Neutrophil (primary cell): ENCODE data around the gene VPS26A.

Source experiments
- H3K27ac ChIP-seq: fragments of 200-600 bp; sonication (generic); 2 replicates; pipeline ENCODE4 v1.5.1; 2016; ENCODE audit warnings: mild to moderate bottlenecking, moderate library complexity
- H3K27me3 ChIP-seq: fragments of 200-600 bp; sonication (generic); 2 replicates; pipeline ENCODE4 v1.6.0; 2016; ENCODE audit warnings: mild to moderate bottlenecking
- H3K36me3 ChIP-seq: fragments of 200-600 bp; sonication (generic); 2 replicates; pipeline ENCODE4 v1.5.1; 2017
- H3K4me1 ChIP-seq, 2 experiments: fragments of 200-600 bp in 1 of 2; sonication (generic) in 1 of 2; 1 replicate in 1 of 2; 2 replicates in 1 of 2; pipeline versions ENCODE4 v1.5.1 to v1.6.1; 2013 to 2016; ENCODE audit warnings: low read depth in 1 of 2, low read length in 1 of 2, mild to moderate bottlenecking in 1 of 2, moderate library complexity in 1 of 2; ENCODE audit not compliant: control insufficient read depth in 1 of 2, insufficient read depth in 1 of 2
- H3K4me3 ChIP-seq, 2 experiments: fragments of 200-600 bp in 1 of 2; sonication (generic) in 1 of 2; 1 replicate in 1 of 2; 2 replicates in 1 of 2; pipeline ENCODE4 v1.5.1; 2013 to 2016; ENCODE audit warnings: low read depth in 1 of 2, low read length in 1 of 2, mild to moderate bottlenecking in 1 of 2, moderate library complexity in 1 of 2
- H3K9me3 ChIP-seq: fragments of 200-600 bp; sonication (generic); 2 replicates; pipeline ENCODE4 v1.5.1; 2016
- CTCF ChIP-seq: fragments of 200-600 bp; sonication (generic); IDR thresholded peaks from 2 replicates; pipeline ENCODE4 v1.5.1; 2016; ENCODE audit warnings: antibody characterized with exemption

Gene VPS26A

GRCh38 chr10:69179743-69180524 lies 56.0 kb downstream of the VPS26A start, which contains the start of gene SUPV3L1:
Gene SUPV3L1 (plus strand): TSS chr10:69180234. CDS start chr10:69180292, 58 bp downstream.
- no peaks in the 10 kb centered on the region for H3K27me3 ChIP-seq
- H3K36me3 ChIP-seq, result no peaks in the 10 kb centered on the region
- H3K27ac ChIP-seq, result peak within 1 kb of the TSS; percentile 91
- no peak for TF ChIP-seq CTCF
- peaks cover 19 to 22% of the 10 kb centered on the region in 2 experiments for H3K4me1 ChIP-seq
- no peaks in the 10 kb centered on the region for H3K9me3 ChIP-seq
- H3K4me3 ChIP-seq, result peak within 1 kb of the TSS; percentile 84 to 91

GRCh38 chr10:69180525-69181204 lies 56.7 kb downstream of the VPS26A start:
- TF ChIP-seq CTCF, result no peak

GRCh38 chr10:69181433-69181832 lies 57.5 kb downstream of the VPS26A start:
- H3K36me3 ChIP-seq, result no peaks in the 10 kb centered on the region
- H3K4me1 ChIP-seq, result peaks cover 19 to 22% of the 10 kb centered on the region in 2 experiments
- H3K9me3 ChIP-seq, result no peaks in the 10 kb centered on the region
- TF ChIP-seq CTCF, result no peak
- H3K4me3 ChIP-seq, result no peak overlapping the region
- H3K27ac ChIP-seq, result no peak overlapping the region
- H3K27me3 ChIP-seq, result no peaks in the 10 kb centered on the region

More at GRCh38 chr10:69180525-69181204, 56.7 kb downstream of the VPS26A start:
- Histone ChIP-seq H3K36me3 (no peaks in the 10 kb centered on the region), H3K27me3 (no peaks in the 10 kb centered on the region), H3K27ac (peak overlapping the region; percentile 91), H3K4me1 (peaks cover 19 to 22% of the 10 kb centered on the region in 2 experiments), H3K9me3 (no peaks in the 10 kb centered on the region), H3K4me3 (peak overlapping the region; percentile 84 to 91)

GRCh38 chr10:69182005-69182404 lies 58.0 kb downstream of the VPS26A start:
- Histone ChIP-seq H3K36me3 (no peaks in the 10 kb centered on the region), H3K9me3 (no peaks in the 10 kb centered on the region), H3K4me1 (peaks cover 19 to 22% of the 10 kb centered on the region in 2 experiments), H3K4me3 (no peak overlapping the region), H3K27me3 (no peaks in the 10 kb centered on the region), H3K27ac (no peak overlapping the region)
- TF ChIP-seq CTCF, result no peak

- no peaks in the 10 kb centered on the region for H3K27me3 ChIP-seq
- no peak overlapping the region for H3K27ac ChIP-seq
- H3K9me3 ChIP-seq, result no peaks in the 10 kb centered on the region
- peaks cover 11% of the 10 kb centered on the region for H3K36me3 ChIP-seq
- peaks cover 0 to under 1% of the 10 kb centered on the region in 2 experiments for H3K4me1 ChIP-seq
- no peak overlapping the region for H3K4me3 ChIP-seq
- TF ChIP-seq CTCF, result no peak
Observed at GRCh38 chr10:69186524-69186923, 62.5 kb downstream of the VPS26A start.
